LHCN-M2 (cell line): Measurements from ENCODE around the gene XPNPEP3. TPM values are rescaled to one million over a fixed set of nuclear protein-coding genes. Genes with fewer than 3 reads are reported as not detected.

ENCODE experiments used
- total RNA-seq: library from RNA; depleted of rRNA; stranded (reverse); fragments of >200 nt; gene quantifications from 2 replicates; pipeline ENCODE4 v1.2.3, GENCODE V29; 2014; rRNA removed

Gene XPNPEP3
- total RNA-seq, 1 experiment from 2014 or later, result 10.7 TPM

Other genes with a start within 250 kb of the XPNPEP3 start
- 26.6 and 50.1 TPM in 2 replicates for gene MRTFA, start 220.4 kb upstream of the XPNPEP3 start, total RNA-seq
- not detected in 2 replicates for gene MCHR1, start 177.7 kb upstream of the XPNPEP3 start, total RNA-seq
- 26.0 and 28.5 TPM in 2 replicates for gene SLC25A17, start 37.8 kb upstream of the XPNPEP3 start, total RNA-seq
- 187 and 203 TPM in 2 replicates for gene ST13, start 509 bp upstream of the XPNPEP3 start, total RNA-seq
- not detected in 2 replicates for gene DNAJB7, start 5.0 kb downstream of the XPNPEP3 start, total RNA-seq
- gene RBX1, start 94.2 kb downstream of the XPNPEP3 start, total RNA-seq, result 53.3 and 87.0 TPM in 2 replicates
- 17.2 and 24.0 TPM in 2 replicates for gene EP300, start 235.4 kb downstream of the XPNPEP3 start, total RNA-seq